Activated CD4-positive, alpha-beta T cell treated with anti-CD3 and anti-CD28 coated beads, Interleukin-10, Interleukin-2, amounts not matched to agents 100 ng/mL and 50 ng/mL, durations not matched to agents 16 hours and 8 hours (primary cell): ENCODE results near the gene PSMA7.
"Not testable (repeated sequence)": the region's sequence is repeated elsewhere in the genome, so short reads cannot be mapped to it uniquely, and the experiment has no call there.

Experiments
- DNase-seq: peaks from one replicate; pipeline ENCODE4 v3.0.0-alpha.2; 2020

The PSMA7 gene

GRCh38 chr20:62151835-62152364, 8.7 kb upstream of the PSMA7 start:
- no peak for DNase-seq

- DNase-seq: no peak
Observed at GRCh38 chr20:62151225-62151624, 8.0 kb upstream of the PSMA7 start.

GRCh38 chr20:62150310-62150575, 7.0 kb upstream of the PSMA7 start:
- DNase-seq: no peak

GRCh38 chr20:62149532-62150309, 6.5 kb upstream of the PSMA7 start:
- no peak for DNase-seq

GRCh38 chr20:62148908-62149314, 5.7 kb upstream of the PSMA7 start:
- DNase-seq: no peak

GRCh38 chr20:62148383-62148782, 5.2 kb upstream of the PSMA7 start:
- not testable (repeated sequence) for DNase-seq

GRCh38 chr20:62147528-62147927, 4.3 kb upstream of the PSMA7 start:
- no peak for DNase-seq

GRCh38 chr20:62147125-62147524, 3.9 kb upstream of the PSMA7 start:
- DNase-seq: no peak

- no peak for DNase-seq
Observed at GRCh38 chr20:62146019-62146755, 3.0 kb upstream of the PSMA7 start.

GRCh38 chr20:62145688-62146018, 2.5 kb upstream of the PSMA7 start:
- DNase-seq: no peak

GRCh38 chr20:62143957-62144825, 997 bp upstream of the PSMA7 start:
- peak; percentile 75 for DNase-seq

- no peak for DNase-seq
Observed at GRCh38 chr20:62142252-62143080, 728 bp downstream of the PSMA7 start.

- DNase-seq: peak; percentile 34
Observed at GRCh38 chr20:62141397-62142251, 1.6 kb downstream of the PSMA7 start.

- no peak for DNase-seq
Observed at GRCh38 chr20:62141043-62141396, 2.2 kb downstream of the PSMA7 start.

- no peak for DNase-seq
Observed at GRCh38 chr20:62139636-62140035, 3.6 kb downstream of the PSMA7 start.

- no peak for DNase-seq
Observed at GRCh38 chr20:62138912-62139311, 4.3 kb downstream of the PSMA7 start.

GRCh38 chr20:62138204-62138543, 5.0 kb downstream of the PSMA7 start:
- DNase-seq: no peak

GRCh38 chr20:62137478-62138203, 5.6 kb downstream of the PSMA7 start:
- no peak for DNase-seq

- no peak for DNase-seq
Observed at GRCh38 chr20:62137092-62137384, 6.2 kb downstream of the PSMA7 start.

GRCh38 chr20:62136283-62137091, 6.7 kb downstream of the PSMA7 start:
- peak; percentile 68 for DNase-seq
